ENCODE measurements around the gene FRMD4A. TPM values are rescaled to one million over a fixed set of nuclear protein-coding genes. Genes with fewer than 3 reads are reported as not detected.

The FRMD4A gene
- total and polyA plus RNA-seq, 11 donors: 12.2 to 58.1 (median 28.1) TPM

GRCh38 chr10:13848520-13849445, 481.9 kb downstream of the FRMD4A start:
- no peak overlapping the region for H3K4me3 ChIP-seq
- H3K4me1 ChIP-seq: peaks cover 3 to 43% (median 28%) of the 10 kb centered on the region in 12 donors
- no peaks in the 10 kb centered on the region for H3K36me3 ChIP-seq
- 60 to 69% (median 63%) methylated on average over 16 of the region's 16 CpGs for WGBS, 4 donors
- no peaks in the 10 kb centered on the region for H3K9me3 ChIP-seq
- intact Hi-C loops (cut with DNase I): no loop called here
- no peak overlapping the region for H3K27ac ChIP-seq
- peaks cover 0 to 2% (median 0%) of the 10 kb centered on the region in 9 donors for H3K27me3 ChIP-seq
- TF ChIP-seq POLR2A (IDR thresholded peaks at IDR 0.05) (no peak), CTCF (IDR thresholded peaks at IDR 0.05) (no peak)
- DNase-seq (no peak), ATAC-seq (no peak)

- Histone ChIP-seq H3K9me3 (no peaks in the 10 kb centered on the region), H3K4me1 (peaks cover 0 to 31% (median 17%) of the 10 kb centered on the region in 12 donors), H3K27ac (peak overlapping the region in 1 of 12 donors; percentile 13), H3K36me3 (no peaks in the 10 kb centered on the region), H3K4me3 (no peak overlapping the region), H3K27me3 (peaks cover 0 to 2% (median 0%) of the 10 kb centered on the region in 9 donors)
- WGBS, 4 donors: 53 to 62% (median 60%) methylated on average over 8 of the region's 8 CpGs
- DNase-seq (no peak), ATAC-seq (peak in 1 of 4 donors; percentile 16)
- TF ChIP-seq POLR2A (IDR thresholded peaks at IDR 0.05) (no peak), CTCF (IDR thresholded peaks at IDR 0.05) (peak in 1 of 12 donors; percentile 4)
- intact Hi-C loops (cut with DNase I): no loop called here
Measured at GRCh38 chr10:13847201-13847631, 483.5 kb downstream of the FRMD4A start.

- Histone ChIP-seq H3K36me3 (no peaks in the 10 kb centered on the region), H3K9me3 (peaks cover 0 to 8% (median 0%) of the 10 kb centered on the region in 12 donors), H3K27ac (no peak overlapping the region), H3K27me3 (peaks cover 0 to 2% (median 0%) of the 10 kb centered on the region in 9 donors), H3K4me3 (no peak overlapping the region), H3K4me1 (peaks cover 0 to 35% (median 17%) of the 10 kb centered on the region in 12 donors)
- TF ChIP-seq CTCF (IDR thresholded peaks at IDR 0.05): no peak
- TF ChIP-seq POLR2A (IDR thresholded peaks at IDR 0.05): no peak
- DNase-seq (no peak), ATAC-seq (no peak)
- WGBS, 4 donors: 81 to 94% (median 86%) methylated on average over 4 of the region's 4 CpGs
- intact Hi-C loops (cut with DNase I): no loop called here
Measured at GRCh38 chr10:13845897-13846296, 484.8 kb downstream of the FRMD4A start.

GRCh38 chr10:13844651-13845050, 486.1 kb downstream of the FRMD4A start:
- 88 to 98% (median 90%) methylated on average over 7 of the region's 7 CpGs for WGBS, 4 donors

More at GRCh38 chr10:13844651-13845050, 486.1 kb downstream of the FRMD4A start:
- intact Hi-C loops (cut with DNase I): no loop called here
- TF ChIP-seq POLR2A (IDR thresholded peaks at IDR 0.05): no peak
- TF ChIP-seq CTCF (IDR thresholded peaks at IDR 0.05): no peak
- Histone ChIP-seq H3K27ac (no peak overlapping the region), H3K4me3 (no peak overlapping the region), H3K36me3 (no peaks in the 10 kb centered on the region), H3K9me3 (peaks cover 0 to 8% (median 0%) of the 10 kb centered on the region in 12 donors), H3K4me1 (peaks cover 0 to 43% (median 24%) of the 10 kb centered on the region in 12 donors), H3K27me3 (peaks cover 0 to 2% (median 0%) of the 10 kb centered on the region in 9 donors)
- DNase-seq (no peak), ATAC-seq (no peak)

Data from heart left ventricle (tissue), 16 donors.